Esophagus (tissue), 2 donors: Measurements from ENCODE around the gene LAMA1. TPM values are rescaled to one million over a fixed set of nuclear protein-coding genes. Genes with fewer than 3 reads are reported as not detected.

Source experiments
- H3K27ac ChIP-seq, 2 donors: one replicate each; pipeline ENCODE4 v1.5.1; 2013; ENCODE audit warnings: low read depth in 2 of 2, mild to moderate bottlenecking in 2 of 2, inconsistent platforms in 1 of 2, low read length in 1 of 2, moderate library complexity in 1 of 2
- H3K27me3 ChIP-seq, 2 donors: one replicate each; pipeline ENCODE4 v1.6.1; 2013; ENCODE audit warnings: low read length in 2 of 2, control low read depth in 1 of 2, mild to moderate bottlenecking in 1 of 2; ENCODE audit not compliant: insufficient read depth in 2 of 2, control insufficient read depth in 1 of 2
- H3K36me3 ChIP-seq, 2 donors: one replicate each; pipeline ENCODE4 v1.6.1; 2013; ENCODE audit warnings: low read length in 1 of 2; ENCODE audit not compliant: control insufficient read depth in 2 of 2, insufficient read depth in 2 of 2
- H3K4me1 ChIP-seq, 2 donors: one replicate each; pipeline ENCODE4 v1.6.1; 2013; ENCODE audit warnings: low read length in 1 of 2; ENCODE audit not compliant: control insufficient read depth in 2 of 2, insufficient read depth in 2 of 2
- H3K4me3 ChIP-seq, 2 donors: one replicate each; pipeline ENCODE4 v1.5.1; 2013; ENCODE audit warnings: low read length in 2 of 2, mild to moderate bottlenecking in 2 of 2, low read depth in 1 of 2, moderate library complexity in 1 of 2
- H3K9me3 ChIP-seq, 2 donors: one replicate each; pipeline ENCODE4 v1.6.1; 2013; ENCODE audit warnings: mild to moderate bottlenecking in 2 of 2, low read depth in 1 of 2, low read length in 1 of 2, moderate library complexity in 1 of 2; ENCODE audit not compliant: control insufficient read depth in 2 of 2, insufficient read depth in 1 of 2
- WGBS, 2 donors: extraction: QIAGEN DNeasy Blood & Tissue Kit; methylation state at CpG; one replicate each; pipeline ENCODE4 v1.1.7; 2013; 5-methylcytosine and 5-hydroxymethylcytosine counted together
- polyA plus RNA-seq, 2 donors: library from polyadenylated mRNA; stranded (reverse); fragments of 200-250 nt; gene quantifications; one replicate each; pipeline ENCODE4 v1.2.3, GENCODE V29; 2013
- donor health status: healthy with polysubstance abuse.
- donor health status: Bipolar disorder and iron deficiency.

Gene LAMA1
- polyA plus RNA-seq, 2 donors = 0.16 to 0.27 TPM

- Histone ChIP-seq H3K9me3 (no peaks in the 10 kb centered on the region), H3K27me3 (no peaks in the 10 kb centered on the region), H3K4me1 (no peaks in the 10 kb centered on the region), H3K4me3 (no peak overlapping the region), H3K27ac (no peak overlapping the region), H3K36me3 (no peaks in the 10 kb centered on the region)
- WGBS, 2 donors = 35 to 53% methylated on average over 6 of the region's 6 CpGs
These were observed 33.2 kb downstream of the LAMA1 start for GRCh38 chr18:7084080-7085065.

DNA sequence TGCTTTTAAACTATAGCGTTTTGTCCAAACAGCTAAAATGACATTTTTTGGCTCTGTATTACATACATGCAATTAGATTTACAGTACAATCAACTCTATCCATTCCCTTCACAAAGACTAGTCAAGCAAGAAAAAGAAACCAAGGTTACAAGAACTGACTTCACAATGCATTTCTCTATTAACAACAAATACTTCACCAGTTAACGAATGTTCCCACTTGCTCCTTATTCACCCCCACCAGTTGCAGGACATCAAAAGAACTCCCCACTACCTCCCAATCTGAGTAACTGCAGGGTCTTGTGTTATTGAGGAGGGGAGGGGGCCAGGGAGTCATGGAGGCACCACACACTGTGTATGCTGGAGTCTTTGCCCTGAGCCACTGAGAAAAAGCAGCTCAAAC, 34.9 kb downstream of the LAMA1 start:
- H3K27me3 ChIP-seq = no peaks in the 10 kb centered on the region
- no peaks in the 10 kb centered on the region for H3K4me1 ChIP-seq
- no peak overlapping the region for H3K27ac ChIP-seq
- no peaks in the 10 kb centered on the region for H3K9me3 ChIP-seq
- no peak overlapping the region for H3K4me3 ChIP-seq
- WGBS, 2 donors = 79 to 87% methylated on average over 2 of the region's 2 CpGs
- H3K36me3 ChIP-seq = no peaks in the 10 kb centered on the region

GRCh38 chr18:7079231-7079630, 38.4 kb downstream of the LAMA1 start:
- Histone ChIP-seq H3K36me3 (no peaks in the 10 kb centered on the region), H3K4me3 (no peak overlapping the region), H3K9me3 (no peaks in the 10 kb centered on the region), H3K27ac (no peak overlapping the region), H3K4me1 (no peaks in the 10 kb centered on the region), H3K27me3 (no peaks in the 10 kb centered on the region)
- WGBS, 2 donors = 71 to 83% methylated on average over 1 of the region's 1 CpG

- H3K4me1 ChIP-seq = no peaks in the 10 kb centered on the region
- H3K36me3 ChIP-seq = no peaks in the 10 kb centered on the region
- peaks cover 0 to 3% of the 10 kb centered on the region in 2 donors for H3K9me3 ChIP-seq
- H3K4me3 ChIP-seq = no peak overlapping the region
- no peak overlapping the region for H3K27ac ChIP-seq
- no peaks in the 10 kb centered on the region for H3K27me3 ChIP-seq
- 80 to 84% methylated on average over 8 of the region's 8 CpGs for WGBS, 2 donors
These were observed 45.0 kb downstream of the LAMA1 start for GRCh38 chr18:7072593-7072992.

- H3K36me3 ChIP-seq = no peaks in the 10 kb centered on the region
- no peak overlapping the region for H3K4me3 ChIP-seq
- 67 to 71% methylated on average over 2 of the region's 2 CpGs for whole genome bisulfite sequencing, 2 donors
- H3K4me1 ChIP-seq = no peaks in the 10 kb centered on the region
- no peaks in the 10 kb centered on the region for H3K27me3 ChIP-seq
- peaks cover 0 to 3% of the 10 kb centered on the region in 2 donors for H3K9me3 ChIP-seq
- H3K27ac ChIP-seq = no peak overlapping the region
These were observed 46.0 kb downstream of the LAMA1 start for GRCh38 chr18:7071600-7071999.

DNA sequence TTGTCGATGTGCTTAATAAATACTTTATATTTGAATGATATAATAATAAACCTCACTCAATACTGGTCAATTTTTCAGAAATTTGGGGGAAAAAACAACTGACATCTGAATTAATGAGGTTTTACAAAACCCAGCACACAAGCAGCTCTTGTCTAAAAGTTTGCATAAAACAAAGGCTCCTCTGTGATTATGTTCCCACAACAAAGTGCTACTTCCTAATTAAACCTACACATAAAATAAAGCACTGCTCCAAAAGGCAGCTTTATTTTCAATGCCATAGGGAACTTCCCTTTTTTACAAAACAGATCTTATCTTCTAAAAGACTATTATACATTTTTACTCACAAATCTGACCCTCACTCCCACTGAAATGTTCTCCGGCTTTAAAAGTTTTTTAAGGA, 47.1 kb downstream of the LAMA1 start:
- 77 to 90% methylated on average over 2 of the region's 2 CpGs for WGBS, 2 donors

GRCh38 chr18:7068871-7069590, 48.6 kb downstream of the LAMA1 start:
- Histone ChIP-seq H3K36me3 (no peaks in the 10 kb centered on the region), H3K27ac (no peak overlapping the region), H3K4me1 (peaks cover 0 to 2% of the 10 kb centered on the region in 2 donors), H3K9me3 (peaks cover 0 to 3% of the 10 kb centered on the region in 2 donors), H3K27me3 (no peaks in the 10 kb centered on the region), H3K4me3 (no peak overlapping the region)
- 85 to 86% methylated on average over 9 of the region's 9 CpGs for WGBS, 2 donors

More for the DNA sequence above, 47.1 kb downstream of the LAMA1 start:
- Histone ChIP-seq H3K4me1 (peaks cover 0 to under 1% of the 10 kb centered on the region in 2 donors), H3K4me3 (no peak overlapping the region), H3K36me3 (no peaks in the 10 kb centered on the region), H3K9me3 (peaks cover 0 to 3% of the 10 kb centered on the region in 2 donors), H3K27me3 (no peaks in the 10 kb centered on the region), H3K27ac (no peak overlapping the region)

DNA sequence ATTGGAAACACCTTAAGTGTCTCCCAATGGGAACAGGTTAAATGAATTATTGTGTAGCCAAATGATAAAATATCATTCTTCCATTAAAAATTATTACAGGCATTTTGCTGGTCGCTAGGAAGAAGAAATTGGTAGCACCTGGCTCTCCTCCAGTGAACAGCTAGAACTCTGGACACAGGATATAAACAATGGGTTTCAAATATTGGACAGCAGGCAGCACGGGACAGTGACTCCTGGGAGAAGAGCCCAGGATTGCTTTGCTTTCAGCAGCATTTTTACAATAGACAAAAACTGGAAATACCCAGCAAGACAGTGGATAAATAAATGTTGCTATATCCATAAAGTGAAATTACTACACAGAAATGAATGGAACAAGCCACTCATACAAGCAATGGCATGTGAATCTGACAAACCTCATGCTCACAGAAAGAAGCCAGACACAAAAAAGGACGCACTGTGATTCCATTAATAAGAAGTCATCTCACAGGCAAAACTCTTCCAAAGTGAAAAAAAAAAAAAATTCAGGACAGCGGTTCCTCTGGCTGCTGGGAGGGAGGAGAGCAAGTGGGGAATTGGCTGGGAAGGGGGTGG, 50.5 kb downstream of the LAMA1 start:
- Histone ChIP-seq H3K4me1 (peaks cover 0 to 2% of the 10 kb centered on the region in 2 donors), H3K9me3 (peaks cover 0 to 3% of the 10 kb centered on the region in 2 donors), H3K27me3 (no peaks in the 10 kb centered on the region), H3K27ac (no peak overlapping the region), H3K4me3 (no peak overlapping the region), H3K36me3 (no peaks in the 10 kb centered on the region)
- WGBS, 2 donors = 51 to 57% methylated on average over 4 of the region's 4 CpGs

DNA sequence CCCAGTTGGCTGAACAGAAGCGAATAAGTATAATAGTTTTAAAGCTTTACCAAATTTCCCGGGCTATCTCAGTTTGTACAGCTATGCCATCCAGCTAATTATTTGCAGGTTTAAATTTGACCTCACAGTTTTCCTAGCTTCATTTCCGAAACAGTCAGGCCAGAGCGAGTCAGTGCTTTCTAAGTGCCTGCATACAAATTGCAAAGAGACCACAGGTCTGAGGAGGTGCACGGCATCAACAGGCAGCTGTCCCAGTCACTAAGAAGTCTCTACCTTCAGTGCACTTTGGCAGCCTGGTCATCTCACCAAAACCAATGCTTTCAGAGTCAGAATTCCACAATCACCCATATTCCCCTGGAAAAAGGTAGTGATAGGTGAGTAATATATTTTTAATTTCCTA, 51.9 kb downstream of the LAMA1 start:
- 90 to 92% methylated on average over 5 of the region's 5 CpGs for WGBS, 2 donors
- Histone ChIP-seq H3K36me3 (no peaks in the 10 kb centered on the region), H3K27me3 (no peaks in the 10 kb centered on the region), H3K9me3 (peaks cover 0 to 3% of the 10 kb centered on the region in 2 donors), H3K4me3 (no peak overlapping the region), H3K27ac (no peak overlapping the region), H3K4me1 (peaks cover 0 to 2% of the 10 kb centered on the region in 2 donors)
